B cell (primary cell): ENCODE data around the gene CHST2.

ENCODE experiments used
- CTCF ChIP-seq: fragments of 200-600 bp; IDR thresholded peaks from one replicate; pipeline ENCODE4 v1.8.0; 2022; ENCODE audit warnings: antibody characterized with exemption, mild to moderate bottlenecking
- EZH2 ChIP-seq: IDR thresholded peaks from 2 replicates; pipeline ENCODE4 v1.6.1; 2012; ENCODE audit warnings: borderline replicate concordance, low read depth, mild to moderate bottlenecking, moderate library complexity, low read length; ENCODE audit not compliant: insufficient read depth, poor library complexity, severe bottlenecking

- no peak for TF ChIP-seq EZH2
- no peak for TF ChIP-seq CTCF
Measured at GRCh38 chr3:143146486-143147274, 27.1 kb downstream of the CHST2 start.
